ENCODE results near the gene PLCB1. TPM values are rescaled to one million over a fixed set of nuclear protein-coding genes. Genes with fewer than 3 reads are reported as not detected.

Gene PLCB1
- total and polyA plus RNA-seq, 10 of the 15 experiments (the other 5 are each of a cell fraction or from before 2014, with no cell fraction given) = 0.05 to 5.3 (median 0.17) TPM; not detected in 1

- H4K20me1 ChIP-seq (ENCODE audit: control insufficient read depth, insufficient read depth) = no peaks in the 10 kb centered on the region
- ChIA-PET CTCF (interaction anchor here (0.8 kb wide), 1 partner anchor 87 kb away, joined by 3 read pairs; no protein-coding TSS in a partner anchor), SMC1A (ENCODE audit: uncharacterized antibody, unreplicated experiment) (interaction anchor here (1.2 kb wide), 1 partner anchor 26 kb away, joined by 3 read pairs; no protein-coding TSS in a partner anchor), POLR2A (no interaction called here), RAD21 (ENCODE audit: unreplicated experiment) (no interaction called here)
- 18% methylated on average over 3 of the region's 3 CpGs for WGBS (ENCODE audit: insufficient coverage, insufficient replicate concordance, low lambda C conversion rate, missing lambda C conversion rate)
- no peaks in the 10 kb centered on the region; a peak in 1 of 4 replicates for H3K27me3 ChIP-seq (replicated peaks in 1 of 2; ENCODE audit: control insufficient read depth in 2 of 2, insufficient read depth in 2 of 2, low read length in 1 of 2)
- no peaks in the 10 kb centered on the region for H3K4me1 ChIP-seq (ENCODE audit: control insufficient read depth, insufficient read depth, low read length)
- no peaks in the 10 kb centered on the region for H3K79me2 ChIP-seq (ENCODE audit: control insufficient read depth, insufficient read depth, low read length)
- H2AFZ ChIP-seq (ENCODE audit: control insufficient read depth, low read depth, low read length) = no peak overlapping the region
- no peak overlapping the region for H3K4me3 ChIP-seq
- ATAC-seq = peak; percentile 52
- no peak overlapping the region for H3K27ac ChIP-seq (ENCODE audit: control insufficient read depth, insufficient read depth)
- BruUV-seq (replicated peaks) = no TSS peak
- TF ChIP-seq CBX5 (IDR thresholded peaks at IDR 0.05; ENCODE audit: low read depth) (no peak), JUND (IDR thresholded peaks at IDR 0.05; ENCODE audit: low read depth, low read length) (no peak), SUPT20H (IDR thresholded peaks at IDR 0.05; ENCODE audit: borderline replicate concordance, control insufficient read depth, low read depth, low read length) (no peak), NKRF (conservative IDR thresholded peaks at IDR 0.05) (no peak), SUZ12 (IDR thresholded peaks at IDR 0.05; ENCODE audit: unreplicated experiment) (no peak)
- intact Hi-C loops (cut with micrococcal nuclease; ENCODE audit: unreplicated experiment) (loop anchor here (5.0 kb wide), 1 partner anchor 49 kb away; no protein-coding TSS in a partner anchor), in situ Hi-C loops (cut with MboI) (no loop called here)
- H3K4me2 ChIP-seq (ENCODE audit: control insufficient read depth, insufficient read depth) = no peak overlapping the region
- H3K36me3 ChIP-seq (ENCODE audit: control insufficient read depth in 2 of 2, insufficient read depth in 2 of 2, low read length in 1 of 2) = no peaks in the 10 kb centered on the region
- H3K9ac ChIP-seq (ENCODE audit: control insufficient read depth, insufficient read depth, low read length) = no peak overlapping the region
- FAIRE-seq = no peak
- no peaks in the 10 kb centered on the region; the same call in 2 of the 3 replicates for H3K9me3 ChIP-seq (replicated peaks; ENCODE audit: control insufficient read depth, insufficient read depth, low read length)
- DNase-seq (ENCODE audit: low read depth, low spot score) = peak; percentile 51
These were observed 21.3 kb downstream of the PLCB1 start for GRCh38 chr20:8153281-8153908.
